Endodermal cell (in vitro differentiated cells): ENCODE results near the gene EML4. TPM values are rescaled to one million over a fixed set of nuclear protein-coding genes. Genes with fewer than 3 reads are reported as not detected.

Experiments used
- DNase-seq: peaks from one replicate; pipeline ENCODE4 v3.0.0-alpha.2; 2017
- H3K27ac ChIP-seq: 2 replicates; pipeline ENCODE4 v1.5.1; 2013; ENCODE audit warnings: mild to moderate bottlenecking, low read depth, low read length, moderate library complexity
- H3K27me3 ChIP-seq: 2 replicates; pipeline ENCODE4 v1.6.1; 2013; ENCODE audit warnings: mild to moderate bottlenecking, low read length, moderate library complexity; ENCODE audit not compliant: insufficient read depth, control insufficient read depth, poor library complexity, severe bottlenecking
- H3K36me3 ChIP-seq: 2 replicates; pipeline ENCODE4 v1.7.0; 2013; ENCODE audit warnings: mild to moderate bottlenecking, low read length, moderate library complexity; ENCODE audit not compliant: control insufficient read depth, insufficient read depth
- H3K4me1 ChIP-seq: one replicate; pipeline ENCODE4 v1.7.0; 2013; ENCODE audit warnings: low read length; ENCODE audit not compliant: control insufficient read depth, insufficient read depth
- H3K4me3 ChIP-seq: 2 replicates; pipeline ENCODE4 v1.5.1; 2013; ENCODE audit warnings: mild to moderate bottlenecking, low read length, moderate library complexity
- H3K9ac ChIP-seq: 2 replicates; pipeline ENCODE4 v1.6.1; 2013; ENCODE audit warnings: mild to moderate bottlenecking, low read length, moderate library complexity; ENCODE audit not compliant: poor library complexity, severe bottlenecking; ENCODE audit errors: extremely low read depth
- H3K9me3 ChIP-seq: 2 replicates; pipeline ENCODE4 v1.6.1; 2013; ENCODE audit warnings: mild to moderate bottlenecking, low read length, moderate library complexity; ENCODE audit not compliant: control insufficient read depth
- H3K27ac Mint-ChIP-seq: 2 replicates; pipeline ENCODE4 v1.8.0; 2020; ENCODE audit warnings: mixed read lengths
- H3K27me3 Mint-ChIP-seq: 2 replicates; pipeline ENCODE4 v1.8.0; 2021; ENCODE audit warnings: mild to moderate bottlenecking, mixed read lengths; ENCODE audit not compliant: insufficient read depth
- H3K36me3 Mint-ChIP-seq: 2 replicates; pipeline ENCODE4 v1.8.0; 2020; ENCODE audit warnings: low read depth, mixed read lengths
- H3K4me1 Mint-ChIP-seq: 2 replicates; pipeline ENCODE4 v1.8.0; 2020; ENCODE audit warnings: mixed read lengths
- H3K4me3 Mint-ChIP-seq: 2 replicates; pipeline ENCODE4 v1.8.0; 2020; ENCODE audit warnings: mild to moderate bottlenecking, moderate library complexity, mixed read lengths
- H3K9me3 Mint-ChIP-seq: 2 replicates; pipeline ENCODE4 v1.8.0; 2020; ENCODE audit warnings: mild to moderate bottlenecking, mixed read lengths
- WGBS, 2 experiments: methylation state at CpG; one replicate each; pipeline versions ENCODE4 v1.1.5 to v1.1.7; 2013; ENCODE audit warnings: missing lambda C conversion rate in 2 of 2, mixed read lengths in 1 of 2; ENCODE audit not compliant: insufficient coverage in 1 of 2, insufficient read length in 1 of 2; 5-methylcytosine and 5-hydroxymethylcytosine counted together
- total RNA-seq, 2 donors: library from RNA; stranded (reverse); fragmentation: NEBNext Ultra II Directional in 1 of 2; extraction: Animal tissue kit (Norgen Biotek cat#: 25700) in 1 of 2; gene quantifications; 2 replicates in 1 of 2; 3 replicates in 1 of 2; pipeline ENCODE4 v1.2.1, GENCODE V29; 2021
- TF ChIP-seq, protein P1 (sequence below): fragments of 200-600 bp; sonication (generic); conservative IDR thresholded peaks from 2 replicates; pipeline ENCODE4 v1.5.0; 2021; ENCODE audit warnings: antibody characterized with exemption, mild to moderate bottlenecking

Gene EML4
- total RNA-seq, 2 donors from 2014 or later: 84.6 to 90.9 TPM

GRCh38 chr2:42350434-42351063 lies 181.4 kb downstream of the EML4 start:
- no peaks in the 10 kb centered on the region for H3K4me1 Mint-ChIP-seq
- no peak overlapping the region for H3K27ac Mint-ChIP-seq
- peaks cover 58% of the 10 kb centered on the region for H3K36me3 Mint-ChIP-seq
- H3K9me3 Mint-ChIP-seq: no peaks in the 10 kb centered on the region
- no peak overlapping the region for H3K4me3 Mint-ChIP-seq
- H3K27me3 ChIP-seq: no peaks in the 10 kb centered on the region
- WGBS, 2 experiments: 86 to 90% methylated on average over 1 to 3 of the region's 3 CpGs
- no peaks in the 10 kb centered on the region for H3K4me1 ChIP-seq
- TF ChIP-seq, protein P1, sequence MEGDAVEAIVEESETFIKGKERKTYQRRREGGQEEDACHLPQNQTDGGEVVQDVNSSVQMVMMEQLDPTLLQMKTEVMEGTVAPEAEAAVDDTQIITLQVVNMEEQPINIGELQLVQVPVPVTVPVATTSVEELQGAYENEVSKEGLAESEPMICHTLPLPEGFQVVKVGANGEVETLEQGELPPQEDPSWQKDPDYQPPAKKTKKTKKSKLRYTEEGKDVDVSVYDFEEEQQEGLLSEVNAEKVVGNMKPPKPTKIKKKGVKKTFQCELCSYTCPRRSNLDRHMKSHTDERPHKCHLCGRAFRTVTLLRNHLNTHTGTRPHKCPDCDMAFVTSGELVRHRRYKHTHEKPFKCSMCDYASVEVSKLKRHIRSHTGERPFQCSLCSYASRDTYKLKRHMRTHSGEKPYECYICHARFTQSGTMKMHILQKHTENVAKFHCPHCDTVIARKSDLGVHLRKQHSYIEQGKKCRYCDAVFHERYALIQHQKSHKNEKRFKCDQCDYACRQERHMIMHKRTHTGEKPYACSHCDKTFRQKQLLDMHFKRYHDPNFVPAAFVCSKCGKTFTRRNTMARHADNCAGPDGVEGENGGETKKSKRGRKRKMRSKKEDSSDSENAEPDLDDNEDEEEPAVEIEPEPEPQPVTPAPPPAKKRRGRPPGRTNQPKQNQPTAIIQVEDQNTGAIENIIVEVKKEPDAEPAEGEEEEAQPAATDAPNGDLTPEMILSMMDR: no peak
- H3K9me3 ChIP-seq: no peaks in the 10 kb centered on the region
- H3K4me3 ChIP-seq: no peak overlapping the region
- H3K9ac ChIP-seq: no peak overlapping the region
- no peaks in the 10 kb centered on the region for H3K27me3 Mint-ChIP-seq
- H3K36me3 ChIP-seq: peaks cover 68% of the 10 kb centered on the region
- no peak for DNase-seq
- no peak overlapping the region for H3K27ac ChIP-seq

- 95 to 98% methylated on average over 5 of the region's 5 CpGs for WGBS, 2 experiments
- Histone ChIP-seq H3K27ac (no peak overlapping the region), H3K9me3 (no peaks in the 10 kb centered on the region), H3K4me3 (no peak overlapping the region), H3K36me3 (peaks cover 58% of the 10 kb centered on the region), H3K9ac (no peak overlapping the region), H3K27me3 (no peaks in the 10 kb centered on the region), H3K4me1 (no peaks in the 10 kb centered on the region)
- TF ChIP-seq, protein P1: no peak
- Mint-ChIP-seq H3K27me3 (no peaks in the 10 kb centered on the region), H3K9me3 (no peaks in the 10 kb centered on the region), H3K4me1 (no peaks in the 10 kb centered on the region), H3K36me3 (peaks cover 50% of the 10 kb centered on the region), H3K27ac (no peak overlapping the region), H3K4me3 (no peak overlapping the region)
- DNase-seq: no peak
Observed at GRCh38 chr2:42351864-42352263, 182.7 kb downstream of the EML4 start.

DNA sequence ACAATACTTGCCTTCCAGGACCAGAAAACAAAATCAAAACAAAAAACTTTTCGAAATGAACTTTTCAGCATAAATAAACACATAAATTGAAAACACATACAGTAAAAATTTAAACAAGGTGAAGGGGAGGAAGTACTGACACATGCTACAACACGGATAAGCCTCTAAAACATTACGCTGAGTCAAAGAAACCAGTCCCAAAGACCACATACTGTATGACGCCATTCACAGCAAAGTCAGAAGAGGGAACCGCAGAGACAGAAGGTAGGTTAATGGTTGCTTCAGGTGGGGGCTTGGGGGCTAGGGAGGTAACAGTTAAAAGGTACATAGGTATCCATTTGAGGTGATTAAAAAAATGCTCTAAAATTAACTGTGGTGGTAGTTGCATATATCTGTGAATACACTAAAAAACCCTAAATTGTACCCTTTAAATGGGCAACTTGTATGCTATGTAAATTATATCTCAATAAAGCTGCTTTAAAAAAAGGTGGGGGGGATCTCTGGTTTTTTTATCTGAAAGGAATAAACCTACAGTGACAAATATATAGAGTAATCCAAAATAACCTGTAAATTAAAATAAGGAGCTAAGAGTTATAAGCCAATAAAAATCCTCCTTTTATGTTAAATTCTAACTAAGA lies 184.8 kb downstream of the EML4 start:
- DNase-seq: no peak
- WGBS, 2 experiments: 89 to 95% methylated on average over 3 to 5 of the region's 5 CpGs
- Mint-ChIP-seq H3K9me3 (no peaks in the 10 kb centered on the region), H3K4me3 (no peak overlapping the region), H3K36me3 (peaks cover 32% of the 10 kb centered on the region), H3K27ac (peak overlapping the region; percentile 81), H3K4me1 (no peaks in the 10 kb centered on the region), H3K27me3 (no peaks in the 10 kb centered on the region)
- Histone ChIP-seq H3K9me3 (no peaks in the 10 kb centered on the region), H3K27ac (no peak overlapping the region), H3K9ac (no peak overlapping the region), H3K36me3 (peaks cover 43% of the 10 kb centered on the region), H3K4me3 (no peak overlapping the region), H3K4me1 (no peaks in the 10 kb centered on the region), H3K27me3 (no peaks in the 10 kb centered on the region)
- TF ChIP-seq, protein P1: no peak
